Activated CD4-positive, alpha-beta T cell treated with anti-CD3 and anti-CD28 coated beads, Interleukin-2, amount 50 U/mL, for 48 hours (primary cell): Measurements from ENCODE around the gene NOVA1.
"Not testable (repeated sequence)": the region's sequence is repeated elsewhere in the genome, so short reads cannot be mapped to it uniquely, and the experiment has no call there.

Experiments used
- DNase-seq, 2 experiments: peaks; one replicate each; pipeline ENCODE4 v3.0.0-alpha.2; 2020

Gene NOVA1

GRCh38 chr14:26597589-26598080 is at the start of gene NOVA1:
Gene NOVA1 (minus strand): TSS chr14:26598033. CDS start chr14:26597436, 597 bp downstream.
- no peak for DNase-seq

GRCh38 chr14:26645057-26645456 is 47.2 kb upstream of the NOVA1 start:
- DNase-seq, result not testable (repeated sequence)

- no peak for DNase-seq
These were observed 38.7 kb upstream of the NOVA1 start for GRCh38 chr14:26636561-26636960.

GRCh38 chr14:26634946-26635345 is 37.1 kb upstream of the NOVA1 start:
- DNase-seq, result not testable (repeated sequence)

- DNase-seq, result no peak
These were observed 28.4 kb upstream of the NOVA1 start for GRCh38 chr14:26626256-26626655.

- no peak for DNase-seq
These were observed 24.8 kb upstream of the NOVA1 start for GRCh38 chr14:26622611-26623010.

- DNase-seq, result no peak
These were observed 24.2 kb upstream of the NOVA1 start for GRCh38 chr14:26621807-26622560.

- DNase-seq, result no peak
These were observed 23.5 kb upstream of the NOVA1 start for GRCh38 chr14:26621364-26621763.

GRCh38 chr14:26611259-26611658 is 13.4 kb upstream of the NOVA1 start:
- DNase-seq, result no peak

- no peak for DNase-seq
These were observed 9.0 kb upstream of the NOVA1 start for GRCh38 chr14:26606729-26607312.

- DNase-seq, result no peak
These were observed 7.8 kb upstream of the NOVA1 start for GRCh38 chr14:26605602-26606001.

- no peak for DNase-seq
These were observed 5.1 kb upstream of the NOVA1 start for GRCh38 chr14:26602902-26603301.

GRCh38 chr14:26601856-26602255 is 4.0 kb upstream of the NOVA1 start:
- no peak for DNase-seq

- no peak for DNase-seq
These were observed 1.5 kb upstream of the NOVA1 start for GRCh38 chr14:26599291-26599690.

- DNase-seq, result no peak
These were observed 869 bp upstream of the NOVA1 start for GRCh38 chr14:26598672-26599131.

- no peak for DNase-seq
These were observed 343 bp upstream of the NOVA1 start for GRCh38 chr14:26598081-26598671.

- DNase-seq, result no peak
These were observed 703 bp downstream of the NOVA1 start for GRCh38 chr14:26597071-26597588.

GRCh38 chr14:26596543-26597061 is 1.2 kb downstream of the NOVA1 start:
- no peak for DNase-seq

GRCh38 chr14:26595926-26596542 is 1.8 kb downstream of the NOVA1 start:
- no peak for DNase-seq

- DNase-seq, result no peak
These were observed 2.9 kb downstream of the NOVA1 start for GRCh38 chr14:26594756-26595545.

- DNase-seq, result no peak
These were observed 3.7 kb downstream of the NOVA1 start for GRCh38 chr14:26594148-26594547.

- DNase-seq, result no peak
These were observed 4.5 kb downstream of the NOVA1 start for GRCh38 chr14:26593357-26593756.
